ENCODE results near the gene NOL4L.

DNA sequence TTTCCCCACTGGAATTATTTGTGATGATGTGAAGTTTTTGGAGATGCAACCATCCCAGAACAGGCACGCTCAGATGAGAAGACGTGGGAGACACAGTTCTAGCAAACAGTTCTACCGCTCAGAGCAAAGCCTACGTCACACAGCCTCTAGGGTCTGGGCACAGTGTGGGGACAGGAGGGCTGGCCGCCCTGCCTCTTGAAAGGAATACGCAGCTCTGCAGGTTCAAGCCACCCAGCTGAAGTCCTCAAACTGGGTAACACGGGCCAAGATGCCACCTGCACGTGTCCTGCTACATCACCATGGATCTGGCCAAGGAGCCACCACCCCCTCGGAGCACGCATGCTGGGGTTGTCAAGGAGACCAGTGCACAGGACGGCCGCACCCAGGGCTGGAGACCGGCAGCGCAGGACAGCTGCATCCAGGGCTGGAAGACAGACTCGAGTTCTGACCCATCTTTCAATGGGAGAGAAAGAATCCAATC, 75.0 kb downstream of the NOL4L start:
- TF ChIP-seq CTCF (conservative IDR thresholded peaks at IDR 0.05) (no peak), ZFX (IDR thresholded peaks at IDR 0.05) (no peak)

All from C4-2B (cell line).